Osteoblast (primary cell): ENCODE measurements around the gene MRGPRF. TPM values are rescaled to one million over a fixed set of nuclear protein-coding genes. Genes with fewer than 3 reads are reported as not detected.

ENCODE experiments used
- DNase-seq: peaks from one replicate; pipeline ENCODE4 v3.0.0; 2011; ENCODE audit warnings: low spot score, mixed read lengths; ENCODE audit not compliant: insufficient read length; ENCODE audit errors: missing footprints
- H2AFZ ChIP-seq: 2 replicates; pipeline ENCODE4 v1.6.0; 2011; ENCODE audit warnings: mild to moderate bottlenecking, low read length
- H3K27ac ChIP-seq: 2 replicates; pipeline ENCODE4 v1.5.1; 2011; ENCODE audit warnings: mild to moderate bottlenecking, low read depth, low read length, moderate library complexity
- H3K27me3 ChIP-seq: 2 replicates; pipeline ENCODE4 v1.6.0; 2012; ENCODE audit warnings: mild to moderate bottlenecking, control low read depth, inconsistent platforms, low read length, moderate library complexity; ENCODE audit not compliant: insufficient read depth
- H3K36me3 ChIP-seq: 2 replicates; pipeline ENCODE4 v1.5.1; 2011; ENCODE audit warnings: mild to moderate bottlenecking, low read length, control low read depth, moderate library complexity; ENCODE audit not compliant: insufficient read depth
- H3K4me1 ChIP-seq: 2 replicates; pipeline ENCODE4 v1.5.1; 2011; ENCODE audit warnings: mild to moderate bottlenecking, low read length, control low read depth, moderate library complexity; ENCODE audit not compliant: insufficient read depth
- H3K4me2 ChIP-seq: 2 replicates; pipeline ENCODE4 v1.6.0; 2011; ENCODE audit warnings: mild to moderate bottlenecking, low read length; ENCODE audit not compliant: insufficient read depth
- H3K4me3 ChIP-seq: fragments of 200-600 bp; sonication (generic); 3 replicates; pipeline ENCODE4 v1.5.1; 2012; ENCODE audit warnings: mild to moderate bottlenecking, low read length, inconsistent platforms; ENCODE audit not compliant: insufficient read depth
- H3K79me2 ChIP-seq: 2 replicates; pipeline ENCODE4 v1.6.0; 2012; ENCODE audit warnings: mild to moderate bottlenecking, low read length, control low read depth, inconsistent platforms; ENCODE audit not compliant: insufficient read depth
- H3K9me3 ChIP-seq: 2 replicates; pipeline ENCODE4 v1.5.1; 2011; ENCODE audit warnings: low read depth, low read length, control low read depth
- H4K20me1 ChIP-seq: 2 replicates; pipeline ENCODE4 v1.6.0; 2012; ENCODE audit warnings: mild to moderate bottlenecking, low read length, control low read depth; ENCODE audit not compliant: insufficient read depth
- total RNA-seq: library from RNA; depleted of rRNA; stranded (reverse); fragments of >200 nt; gene quantifications from 2 replicates; pipeline ENCODE4 v1.2.3, GENCODE V29; 2012
- TF ChIP-seq, protein P1 (sequence below): IDR thresholded peaks from 2 replicates; pipeline ENCODE4 v1.5.1; 2011; ENCODE audit warnings: mild to moderate bottlenecking, low read depth, low read length, moderate library complexity; ENCODE audit errors: extremely low read depth

MRGPRF gene
- total RNA-seq, 1 donor, result 39.4 TPM

GRCh38 chr11:69022260-69022659 is 9.2 kb upstream of the MRGPRF start:
- TF ChIP-seq, protein P1, sequence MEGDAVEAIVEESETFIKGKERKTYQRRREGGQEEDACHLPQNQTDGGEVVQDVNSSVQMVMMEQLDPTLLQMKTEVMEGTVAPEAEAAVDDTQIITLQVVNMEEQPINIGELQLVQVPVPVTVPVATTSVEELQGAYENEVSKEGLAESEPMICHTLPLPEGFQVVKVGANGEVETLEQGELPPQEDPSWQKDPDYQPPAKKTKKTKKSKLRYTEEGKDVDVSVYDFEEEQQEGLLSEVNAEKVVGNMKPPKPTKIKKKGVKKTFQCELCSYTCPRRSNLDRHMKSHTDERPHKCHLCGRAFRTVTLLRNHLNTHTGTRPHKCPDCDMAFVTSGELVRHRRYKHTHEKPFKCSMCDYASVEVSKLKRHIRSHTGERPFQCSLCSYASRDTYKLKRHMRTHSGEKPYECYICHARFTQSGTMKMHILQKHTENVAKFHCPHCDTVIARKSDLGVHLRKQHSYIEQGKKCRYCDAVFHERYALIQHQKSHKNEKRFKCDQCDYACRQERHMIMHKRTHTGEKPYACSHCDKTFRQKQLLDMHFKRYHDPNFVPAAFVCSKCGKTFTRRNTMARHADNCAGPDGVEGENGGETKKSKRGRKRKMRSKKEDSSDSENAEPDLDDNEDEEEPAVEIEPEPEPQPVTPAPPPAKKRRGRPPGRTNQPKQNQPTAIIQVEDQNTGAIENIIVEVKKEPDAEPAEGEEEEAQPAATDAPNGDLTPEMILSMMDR, result no peak
- H3K79me2 ChIP-seq, result no peaks in the 10 kb centered on the region
- H3K4me1 ChIP-seq, result peaks cover 18% of the 10 kb centered on the region
- no peak overlapping the region for H3K27ac ChIP-seq
- DNase-seq, result peak; percentile 79
- H3K4me2 ChIP-seq, result peak overlapping the region; percentile 57
- H3K36me3 ChIP-seq, result no peaks in the 10 kb centered on the region
- peaks cover 9% of the 10 kb centered on the region for H3K27me3 ChIP-seq
- H3K9me3 ChIP-seq, result no peaks in the 10 kb centered on the region
- no peaks in the 10 kb centered on the region for H4K20me1 ChIP-seq
- H3K4me3 ChIP-seq, result no peak overlapping the region
- H2AFZ ChIP-seq, result no peak overlapping the region

DNA sequence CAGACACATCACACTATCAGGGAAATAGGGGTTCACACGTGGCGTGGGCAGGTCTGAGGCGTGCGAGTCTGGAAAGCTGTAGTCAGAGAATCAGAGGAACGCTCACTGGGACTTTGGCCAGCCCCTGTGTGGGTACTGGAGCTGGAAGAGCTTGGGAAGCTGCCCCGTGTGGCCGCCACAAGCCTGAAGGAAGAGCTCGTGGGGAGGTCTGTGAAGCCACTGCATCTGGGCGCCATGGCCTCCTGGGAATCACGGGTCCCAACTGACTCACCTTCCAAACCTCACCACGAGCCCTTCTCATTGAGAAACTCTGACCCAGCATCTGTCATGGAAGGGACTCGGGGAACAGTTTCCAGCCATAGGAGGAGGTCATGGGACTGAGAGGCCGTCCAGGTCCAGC is 5.9 kb upstream of the MRGPRF start:
- H2AFZ ChIP-seq, result peak overlapping the region; percentile 7
- no peaks in the 10 kb centered on the region for H4K20me1 ChIP-seq
- no peaks in the 10 kb centered on the region for H3K79me2 ChIP-seq
- no peaks in the 10 kb centered on the region for H3K9me3 ChIP-seq
- no peaks in the 10 kb centered on the region for H3K36me3 ChIP-seq
- H3K4me1 ChIP-seq, result peaks cover 18% of the 10 kb centered on the region
- H3K4me2 ChIP-seq, result no peak overlapping the region
- H3K27ac ChIP-seq, result peak overlapping the region; percentile 34
- DNase-seq, result peak; percentile 93
- no peak overlapping the region for H3K4me3 ChIP-seq
- TF ChIP-seq, protein P1, result peak; percentile 23
- H3K27me3 ChIP-seq, result peaks cover 5% of the 10 kb centered on the region

- H3K4me2 ChIP-seq, result no peak overlapping the region
- H3K9me3 ChIP-seq, result no peaks in the 10 kb centered on the region
- no peaks in the 10 kb centered on the region for H3K36me3 ChIP-seq
- H4K20me1 ChIP-seq, result no peaks in the 10 kb centered on the region
- no peaks in the 10 kb centered on the region for H3K79me2 ChIP-seq
- no peak overlapping the region for H3K27ac ChIP-seq
- TF ChIP-seq, protein P1, result no peak
- H2AFZ ChIP-seq, result no peak overlapping the region
- no peaks in the 10 kb centered on the region for H3K27me3 ChIP-seq
- H3K4me1 ChIP-seq, result peaks cover 25% of the 10 kb centered on the region
- no peak overlapping the region for H3K4me3 ChIP-seq
- DNase-seq, result peak; percentile 35
Observed at GRCh38 chr11:69017951-69018350, 4.9 kb upstream of the MRGPRF start.

GRCh38 chr11:69014898-69015549 is 2.0 kb upstream of the MRGPRF start:
- Histone ChIP-seq H4K20me1 (no peaks in the 10 kb centered on the region), H3K27ac (no peak overlapping the region), H3K27me3 (no peaks in the 10 kb centered on the region), H3K4me1 (peaks cover 48% of the 10 kb centered on the region), H3K9me3 (no peaks in the 10 kb centered on the region), H3K36me3 (no peaks in the 10 kb centered on the region), H3K79me2 (peaks cover 10% of the 10 kb centered on the region), H3K4me2 (no peak overlapping the region), H3K4me3 (no peak overlapping the region), H2AFZ (no peak overlapping the region)
- DNase-seq, result peak; percentile 63
- TF ChIP-seq, protein P1, result no peak
